ENCODE measurements around the gene CRYM.
"Not testable (repeated sequence)": the region's sequence is repeated elsewhere in the genome, so short reads cannot be mapped to it uniquely, and the experiment has no call there.

Gene CRYM

DNA sequence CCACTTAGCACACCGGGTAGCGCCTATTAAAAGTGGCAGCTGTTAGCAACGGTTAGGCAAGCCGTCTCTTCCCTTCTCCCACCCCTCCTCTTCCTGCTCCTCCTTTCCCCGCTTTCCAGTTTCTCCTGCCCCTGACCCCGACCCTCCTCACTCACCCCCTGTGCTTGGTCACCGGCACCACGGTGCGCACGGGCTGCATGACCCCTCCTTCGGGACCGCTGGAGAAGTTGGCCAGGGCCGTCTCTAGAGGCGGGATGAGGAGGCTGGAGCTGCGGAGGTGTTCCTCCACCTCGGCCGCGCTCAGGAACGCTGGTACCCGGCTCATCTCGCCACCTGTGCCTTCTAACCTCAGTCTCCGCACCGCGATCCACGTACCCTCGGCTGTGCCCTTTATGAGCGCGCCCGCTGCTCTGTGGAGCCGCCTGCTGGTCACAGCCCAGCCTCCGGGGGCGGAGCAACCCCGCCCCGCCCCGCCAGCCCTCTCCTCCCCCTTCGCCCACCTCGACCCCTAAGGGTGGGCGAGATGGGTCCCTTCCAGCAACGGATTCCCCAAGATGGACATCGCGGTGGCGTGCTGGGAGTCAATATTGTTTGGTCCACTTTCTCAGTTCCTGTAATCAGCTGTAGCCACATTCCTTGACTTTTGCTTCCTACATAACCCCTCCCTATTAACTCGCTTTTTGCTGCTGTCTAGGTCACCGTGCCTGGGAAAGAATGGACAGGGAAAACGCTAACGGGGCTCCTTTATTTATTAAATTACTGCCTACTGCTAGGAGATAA lies at the start of gene CRYM:
Gene CRYM (minus strand): TSS at position 364 of the 780 bp plus-strand sequence. CDS start 39 bp downstream, at position 325.
- peak; percentile 56 for DNase-seq

GRCh38 chr16:21327046-21327445 lies 49.0 kb upstream of the CRYM start:
- DNase-seq: no peak

DNA sequence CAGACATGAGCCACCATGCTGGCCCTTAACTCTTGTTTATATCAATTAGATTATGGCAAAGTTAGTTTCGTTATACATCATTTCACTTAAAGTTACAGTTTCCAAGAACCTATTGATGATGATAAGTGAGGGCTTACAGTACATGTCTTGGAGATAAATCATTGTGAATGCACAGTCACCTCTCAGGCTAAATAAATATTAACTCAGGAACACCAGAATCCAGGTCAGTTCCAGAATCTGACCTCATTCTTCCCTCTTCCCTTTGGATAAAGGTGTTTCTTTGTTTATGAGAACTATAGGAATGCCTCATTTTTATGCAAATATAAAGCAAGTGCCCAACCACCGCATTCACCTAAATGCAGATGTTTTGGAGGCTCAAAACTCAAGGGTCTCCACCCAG lies 48.4 kb upstream of the CRYM start:
- no peak for DNase-seq

GRCh38 chr16:21324267-21324666 lies 46.2 kb upstream of the CRYM start:
- no peak for DNase-seq

DNA sequence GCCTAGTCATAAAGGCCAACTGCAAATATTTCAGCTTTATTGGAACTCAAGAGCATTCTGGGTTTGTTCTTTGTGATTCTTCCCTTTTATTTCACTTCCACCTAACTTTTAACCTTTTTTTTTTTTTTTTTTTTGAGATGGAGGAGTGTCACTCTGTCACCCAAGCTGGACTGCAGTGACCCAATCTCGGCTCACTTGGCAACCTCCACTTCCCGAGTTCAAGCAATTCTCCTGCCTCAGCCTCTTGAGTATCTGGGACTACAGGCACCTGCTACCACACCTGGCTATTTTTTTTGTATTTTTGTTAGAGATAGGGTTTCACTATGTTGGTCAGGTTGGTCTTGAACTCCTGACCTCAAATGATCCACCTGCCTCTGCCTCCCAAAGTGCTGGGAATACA lies 44.2 kb upstream of the CRYM start:
- DNase-seq: not testable (repeated sequence)

DNA sequence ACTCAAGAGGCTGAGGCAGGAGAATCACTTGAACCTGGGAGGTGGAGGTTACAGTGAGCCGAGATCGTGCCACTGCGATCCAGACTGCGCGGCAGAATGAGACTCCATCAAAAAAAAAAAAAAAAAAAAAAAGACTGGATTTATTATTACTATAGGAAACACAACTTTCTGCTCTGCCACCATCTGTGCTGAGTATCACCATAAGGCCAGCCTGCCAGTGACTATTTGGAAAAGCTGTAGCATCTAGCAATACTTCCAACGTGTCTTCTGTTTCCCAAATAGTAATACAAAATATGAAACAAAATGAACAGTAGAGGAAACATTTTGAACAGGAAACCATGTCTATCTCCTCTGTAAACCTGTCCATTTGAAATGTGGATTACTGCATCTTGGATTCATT lies 43.6 kb upstream of the CRYM start:
- no peak for DNase-seq

- DNase-seq: no peak
Observed at GRCh38 chr16:21314339-21314738, 36.2 kb upstream of the CRYM start.

DNA sequence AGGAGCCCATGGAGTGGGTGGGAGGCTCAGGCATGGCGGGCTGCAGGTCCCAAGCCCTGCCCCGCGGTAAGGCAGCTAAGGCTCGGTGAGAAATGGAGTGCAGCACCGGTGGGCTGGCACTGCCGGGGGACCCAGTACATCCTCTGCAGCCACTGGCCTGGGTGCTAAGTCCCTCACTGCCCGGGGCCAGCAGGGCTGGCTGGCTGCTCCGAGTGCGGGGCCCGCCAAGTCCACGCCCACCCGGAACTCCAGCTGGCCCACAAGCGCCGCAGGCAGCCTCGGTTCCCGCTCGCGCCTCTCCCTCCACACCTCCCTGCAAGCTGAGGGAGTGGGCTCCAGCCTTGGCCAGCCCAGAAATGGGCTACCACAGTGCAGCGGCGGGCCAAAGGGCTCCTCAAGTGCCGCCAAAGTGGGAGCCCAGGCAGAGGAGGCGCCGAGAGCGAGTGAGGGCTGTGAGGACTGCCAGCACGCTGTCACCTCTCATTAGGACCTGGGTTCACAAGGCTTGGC lies 34.8 kb upstream of the CRYM start:
- DNase-seq: not testable (repeated sequence)

DNA sequence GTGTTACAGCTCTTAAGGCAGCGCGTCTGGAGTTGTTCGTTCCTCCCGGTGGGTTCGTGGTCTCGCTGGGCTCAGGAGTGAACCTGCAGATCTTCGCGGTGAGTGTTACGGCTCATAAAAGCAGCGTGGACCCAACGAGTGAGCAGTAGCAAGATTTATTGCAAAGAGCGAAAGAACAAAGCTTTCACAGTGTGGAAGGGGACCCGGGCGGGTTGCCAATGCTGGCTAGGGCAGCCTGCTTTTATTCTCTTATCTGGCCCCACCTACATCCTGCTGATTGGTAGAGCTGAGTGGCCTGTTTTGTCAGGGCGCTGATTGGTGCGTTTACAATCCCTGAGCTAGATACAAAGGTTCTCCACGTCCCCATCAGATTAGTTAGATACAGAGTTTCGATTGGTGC lies 34.0 kb upstream of the CRYM start:
- not testable (repeated sequence) for DNase-seq

GRCh38 chr16:21306712-21307111 lies 28.6 kb upstream of the CRYM start:
- not testable (repeated sequence) for DNase-seq

DNA sequence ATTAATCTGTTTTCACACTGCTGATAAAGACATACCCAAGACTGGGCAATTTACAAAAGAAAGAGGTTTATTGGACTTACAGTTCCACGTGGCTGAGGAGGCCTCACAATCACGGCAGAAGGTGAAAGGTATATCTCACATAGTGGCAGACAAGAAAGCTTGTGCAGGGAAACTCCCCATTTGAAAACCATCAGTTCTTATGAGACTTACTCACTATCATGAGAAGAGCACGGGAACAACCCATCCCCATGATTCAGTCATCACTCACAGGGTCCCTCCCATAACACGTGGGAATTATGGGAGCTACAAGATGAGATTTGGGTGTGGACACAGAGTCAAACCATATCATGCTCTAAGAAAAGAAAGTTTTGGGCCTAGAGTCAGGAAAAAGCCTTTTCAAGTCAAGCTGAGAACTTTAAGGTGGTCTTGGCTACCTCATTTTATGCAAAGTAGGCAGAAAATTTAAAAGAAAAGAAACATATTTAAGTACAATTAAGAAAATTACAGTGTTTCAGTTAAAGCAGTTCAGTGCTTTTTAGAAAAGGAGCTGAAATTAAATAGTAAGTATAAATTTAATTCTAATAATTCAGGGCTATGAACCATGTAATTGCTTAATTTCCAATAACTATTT lies 24.9 kb upstream of the CRYM start:
- no peak for DNase-seq

- DNase-seq: peak; percentile 13
Observed at GRCh38 chr16:21302454-21302853, 24.4 kb upstream of the CRYM start.

- DNase-seq: no peak
Observed at GRCh38 chr16:21301895-21302291, 23.8 kb upstream of the CRYM start.

GRCh38 chr16:21301168-21301894 lies 23.2 kb upstream of the CRYM start:
- DNase-seq: peak; percentile 83

DNA sequence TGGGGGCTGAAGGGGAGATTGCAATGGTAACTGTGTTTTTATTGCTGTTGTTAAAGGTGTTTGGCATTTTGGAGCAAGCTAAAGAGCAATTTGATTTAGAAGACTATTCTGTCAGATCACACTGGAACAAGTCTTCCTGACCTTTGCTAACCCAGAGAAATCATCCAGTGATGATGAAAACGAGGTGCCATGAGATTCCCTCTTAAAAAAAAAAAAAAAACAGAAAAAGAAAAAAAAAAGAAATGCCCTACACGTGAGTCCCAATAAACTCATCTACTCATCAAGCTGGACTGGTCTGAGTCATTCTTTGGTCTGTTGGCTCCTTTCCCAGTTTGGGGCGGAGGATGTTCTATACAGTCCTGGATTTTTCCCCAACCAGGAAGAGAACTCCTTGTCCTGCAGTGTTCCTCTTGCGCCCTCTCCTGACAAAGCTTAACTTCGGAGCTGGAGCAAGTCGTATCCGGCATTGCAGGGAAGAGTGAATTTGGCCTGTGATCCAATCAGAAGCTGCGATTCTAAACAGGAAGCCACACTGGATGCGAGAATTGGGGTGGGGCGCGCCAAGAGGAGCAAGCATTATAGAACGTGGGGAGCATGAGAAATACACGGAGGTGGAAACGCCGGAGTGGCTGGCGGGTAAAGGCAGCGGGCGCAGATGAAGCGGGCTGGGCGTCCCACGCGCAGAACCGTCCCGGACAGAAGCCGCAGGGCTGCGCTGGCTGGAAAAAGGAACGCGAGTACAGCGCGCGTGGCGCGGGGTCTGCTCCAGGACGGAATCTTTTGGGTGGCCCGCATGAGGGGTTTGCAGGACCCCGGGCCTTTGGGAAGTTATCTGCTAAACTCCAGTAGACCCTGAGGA lies 22.4 kb upstream of the CRYM start:
- peak; percentile 98 for DNase-seq

DNA sequence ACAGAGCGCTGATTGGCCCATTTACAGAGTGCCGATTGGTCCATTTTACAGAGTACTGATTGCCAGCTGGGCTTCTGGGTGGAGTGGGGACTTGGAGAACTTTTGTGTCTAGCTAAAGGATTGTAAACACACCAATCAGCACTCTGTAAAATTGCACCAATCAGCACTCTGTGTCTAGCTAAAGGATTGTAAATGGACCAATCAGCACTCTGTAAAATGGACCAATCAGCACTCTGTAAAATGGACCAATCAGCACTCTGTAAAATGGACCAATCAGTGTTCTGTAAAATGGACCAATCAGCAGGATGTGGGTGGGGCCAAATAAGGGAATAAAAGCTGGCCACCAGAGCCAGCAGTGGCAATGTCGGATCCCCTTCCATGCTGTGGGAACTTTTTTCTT lies 11.7 kb upstream of the CRYM start:
- DNase-seq: not testable (repeated sequence)

DNA sequence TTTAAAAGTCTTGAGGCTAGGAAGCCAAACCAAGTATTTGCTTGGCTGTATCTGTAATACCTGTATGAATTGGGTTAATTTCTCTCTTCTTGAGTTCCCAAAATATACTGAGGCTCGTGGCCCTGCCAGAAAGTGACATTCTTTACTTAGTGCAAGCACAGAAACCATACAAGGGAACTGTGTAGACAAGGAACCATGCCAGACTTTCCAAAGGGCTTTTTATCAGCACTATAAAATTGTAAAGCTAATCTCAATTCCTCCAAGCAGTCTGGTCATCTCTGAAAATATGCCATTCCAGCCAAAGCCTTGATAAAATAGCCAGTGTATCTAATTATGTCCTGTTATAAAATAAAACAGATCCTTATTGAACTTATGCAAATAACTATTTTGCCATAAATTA lies 7.2 kb upstream of the CRYM start:
- no peak for DNase-seq

DNA sequence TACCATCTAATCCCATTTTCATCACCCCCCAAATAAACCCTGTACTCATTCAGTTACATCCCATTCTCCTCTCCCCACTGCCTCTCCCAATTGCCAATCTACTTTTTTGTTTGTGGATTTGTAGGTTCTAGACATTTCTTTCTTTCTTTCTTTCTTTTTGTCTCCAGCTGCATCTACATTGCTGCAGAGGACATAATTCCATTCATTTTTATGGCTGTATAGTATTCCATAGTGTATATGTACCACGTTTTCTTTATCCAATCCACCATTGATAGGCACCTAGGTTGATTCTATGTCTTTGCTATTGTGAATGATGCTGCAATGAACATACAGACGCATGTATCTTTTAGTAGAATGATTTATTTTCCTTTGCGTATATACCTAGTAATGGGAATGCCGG lies 6.3 kb upstream of the CRYM start:
- DNase-seq: no peak

DNA sequence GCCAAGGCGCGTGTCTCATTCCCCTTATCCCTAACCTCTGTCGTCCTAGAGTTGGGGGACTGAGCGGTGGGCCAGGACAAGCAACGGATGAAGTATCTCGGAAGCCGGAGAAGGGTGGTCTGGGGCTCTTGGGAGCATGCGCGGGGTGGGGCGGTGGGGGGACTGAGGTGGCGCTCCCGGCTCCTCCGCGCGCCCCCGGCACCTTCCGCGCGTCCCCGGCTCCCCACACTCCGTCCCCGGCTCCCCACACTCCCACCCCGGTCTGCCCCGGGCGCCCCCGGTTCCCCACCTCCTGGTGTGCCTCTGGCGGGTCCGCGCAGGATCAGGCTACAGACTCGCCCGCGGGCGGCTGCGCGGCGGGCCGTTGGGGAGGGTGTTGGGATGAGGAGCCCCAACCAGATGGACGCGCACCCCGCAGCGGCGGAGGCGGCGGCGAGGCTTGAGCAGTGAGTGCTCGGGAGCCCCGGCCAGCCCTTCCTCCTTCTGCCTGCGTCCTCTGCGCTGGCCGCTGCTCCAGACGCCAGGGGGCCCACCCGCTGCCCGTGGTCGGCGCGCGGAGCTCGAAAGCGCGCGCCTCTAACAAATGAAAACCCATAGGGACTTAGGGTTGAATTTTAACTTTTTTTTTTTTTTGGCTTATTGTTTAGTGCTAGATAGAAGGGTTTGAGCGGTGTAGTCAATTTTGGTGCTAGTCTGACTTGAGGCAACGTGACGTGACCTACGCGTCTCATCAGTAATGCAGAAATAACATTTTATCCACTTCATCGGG lies 5.6 kb upstream of the CRYM start:
- no peak for DNase-seq

DNA sequence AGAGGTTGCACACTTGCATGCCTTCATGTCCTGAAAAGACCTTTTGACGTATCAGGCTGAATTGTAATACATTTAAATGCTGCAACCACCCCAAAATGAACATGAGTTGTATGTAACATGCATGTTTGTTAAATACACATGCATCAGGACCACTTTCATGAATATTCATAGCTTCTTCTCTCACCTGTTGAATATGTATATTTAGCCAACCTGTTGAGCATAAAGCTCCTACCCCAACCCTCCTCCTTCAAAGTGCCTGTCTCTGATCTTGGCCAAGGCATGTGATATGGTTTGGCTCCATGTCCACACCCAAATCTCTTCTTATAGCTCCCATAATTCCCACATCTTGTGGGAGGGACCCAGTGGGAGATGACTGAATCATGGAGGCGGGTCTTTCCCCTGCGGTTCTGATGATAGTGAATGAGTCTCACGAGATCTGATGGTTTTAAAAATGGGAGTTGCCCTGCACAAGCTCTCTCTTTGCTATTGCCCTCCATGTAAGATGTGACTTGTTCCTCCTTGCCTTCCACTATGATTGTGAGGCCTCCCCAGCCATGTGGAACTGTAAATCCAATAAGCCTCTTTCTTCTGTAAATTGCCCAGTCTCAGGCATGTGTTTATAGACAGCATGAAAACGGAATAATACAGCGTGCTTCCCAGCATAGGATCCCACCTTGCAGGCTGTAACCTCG lies 3.8 kb upstream of the CRYM start:
- DNase-seq: no peak

DNA sequence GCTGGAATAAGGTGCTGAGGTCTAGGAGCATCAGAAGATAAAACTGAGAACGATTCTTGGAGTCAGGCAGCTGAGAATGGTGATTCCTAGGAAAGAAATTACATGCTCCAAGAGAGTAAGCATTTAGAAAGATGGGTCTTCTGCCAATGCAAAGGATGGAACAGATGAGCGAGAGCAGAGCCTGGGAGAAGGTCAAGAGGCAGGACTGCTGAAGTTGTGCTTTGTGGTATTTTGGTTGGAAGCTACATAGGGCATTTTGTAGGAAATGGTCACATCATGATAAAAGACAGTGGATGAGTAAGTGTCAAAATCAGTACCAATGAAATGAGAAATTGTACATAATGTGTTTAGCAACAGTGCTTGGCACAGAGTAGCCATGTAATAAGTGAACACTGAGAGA lies 1.4 kb upstream of the CRYM start:
- DNase-seq: no peak

Measured in NCI-H774 (cell line).